Keratinocyte (primary cell): ENCODE measurements around the gene C2orf81. TPM values are rescaled to one million over a fixed set of nuclear protein-coding genes. Genes with fewer than 3 reads are reported as not detected.

Experiments used
- DNase-seq: peaks from one replicate; pipeline ENCODE4 v3.0.0-alpha.2; 2011; ENCODE audit warnings: low read depth, missing footprints, low spot score
- FAIRE-seq: peaks from 2 replicates; lab custom pipeline; 2011; peaks lifted over from hg19 to GRCh38; lab: Jason Lieb, UNC
- H2AFZ ChIP-seq: 2 replicates; pipeline ENCODE4 v1.6.0; 2012; ENCODE audit warnings: low read length, control low read depth, inconsistent platforms; ENCODE audit not compliant: control insufficient read depth
- H3K27ac ChIP-seq: 2 replicates; pipeline ENCODE4 v1.5.1; 2011; ENCODE audit warnings: low read length; ENCODE audit not compliant: control insufficient read depth, insufficient read depth
- H3K27me3 ChIP-seq: 3 replicates; pipeline ENCODE4 v1.6.0; 2011; ENCODE audit warnings: low read length; ENCODE audit not compliant: control insufficient read depth, insufficient read depth; ENCODE audit errors: extremely low read depth
- H3K36me3 ChIP-seq, 2 experiments: 2 replicates in 1 of 2; 3 replicates in 1 of 2; pipeline ENCODE4 v1.5.1; 2011; ENCODE audit warnings: low read length in 2 of 2, mild to moderate bottlenecking in 1 of 2; ENCODE audit not compliant: control insufficient read depth in 2 of 2, insufficient read depth in 2 of 2; ENCODE audit errors: extremely low read depth in 1 of 2
- H3K4me1 ChIP-seq: 3 replicates; pipeline ENCODE4 v1.5.1; 2011; ENCODE audit warnings: low read length; ENCODE audit not compliant: control insufficient read depth, insufficient read depth; ENCODE audit errors: extremely low read depth
- H3K4me2 ChIP-seq: 3 replicates; pipeline ENCODE4 v1.6.0; 2011; ENCODE audit warnings: low read depth, low read length; ENCODE audit not compliant: control insufficient read depth, insufficient read depth; ENCODE audit errors: extremely low read depth
- H3K4me3 ChIP-seq, 3 experiments: fragments of 200-600 bp in 1 of 3; sonication (generic) in 1 of 3; 2 replicates in 2 of 3; 3 replicates in 1 of 3; pipeline ENCODE4 v1.5.1; 2011 to 2016; ENCODE audit warnings: low read length in 3 of 3, mild to moderate bottlenecking in 3 of 3, control low read depth in 2 of 3, inconsistent platforms in 1 of 3, low read depth in 1 of 3, mixed read lengths in 1 of 3, mixed run types in 1 of 3, moderate library complexity in 1 of 3; ENCODE audit not compliant: control insufficient read depth in 2 of 3, insufficient read depth in 2 of 3; ENCODE audit errors: extremely low read depth in 1 of 3
- H3K79me2 ChIP-seq: 2 replicates; pipeline ENCODE4 v1.6.0; 2012; ENCODE audit warnings: low read length; ENCODE audit not compliant: control insufficient read depth, insufficient read depth
- H3K9ac ChIP-seq: 3 replicates; pipeline ENCODE4 v1.6.0; 2011; ENCODE audit warnings: low read length; ENCODE audit not compliant: control insufficient read depth, insufficient read depth; ENCODE audit errors: extremely low read depth
- H3K9me1 ChIP-seq: 3 replicates; pipeline ENCODE4 v1.6.0; 2011; ENCODE audit warnings: low read length; ENCODE audit not compliant: control insufficient read depth, insufficient read depth; ENCODE audit errors: extremely low read depth
- H3K9me3 ChIP-seq: 2 replicates; pipeline ENCODE4 v1.5.1; 2012; ENCODE audit warnings: low read depth, low read length; ENCODE audit not compliant: control insufficient read depth
- H4K20me1 ChIP-seq: 3 replicates; pipeline ENCODE4 v1.6.0; 2011; ENCODE audit warnings: low read length; ENCODE audit not compliant: control insufficient read depth, insufficient read depth; ENCODE audit errors: extremely low read depth
- EZH2 ChIP-seq: IDR thresholded peaks from one replicate; pipeline ENCODE4 v1.6.1; 2012; ENCODE audit warnings: inconsistent platforms, mild to moderate bottlenecking, low read length, moderate library complexity
- dilution Hi-C: fragments of 300-500 bp; cut with MboI; formaldehyde crosslinking; loops from one replicate; pipeline ENCODE4 v1.7.0; 2020; ENCODE audit warnings: low sequenced_read_pairs; ENCODE audit not compliant: extremely low pct_ligation_motif_present
- polyA plus RNA-seq, 5 experiments: library from polyadenylated mRNA; depleted of rRNA in 3 of 5; stranded (reverse) in 3 of 5; stranded (forward) in 1 of 5; unstranded in 1 of 5; fragments of >200 nt; gene quantifications; 1 replicate in 1 of 5; 2 replicates in 3 of 5; 3 replicates in 1 of 5; pipeline versions ENCODE4 v1.2.1 to v1.2.3, GENCODE V29; 2011 to 2012; ENCODE audit warnings: missing spikeins in 2 of 5, low read depth in 1 of 5, low replicate concordance in 1 of 5
- TF ChIP-seq, protein P1 (sequence below), 3 experiments: IDR thresholded peaks in 1 of 3; conservative IDR thresholded peaks in 1 of 3; optimal IDR thresholded peaks in 1 of 3; 2 replicates in 2 of 3; 3 replicates in 1 of 3; pipeline versions ENCODE3 to v1.5.1; 2011; ENCODE audit warnings: low read length in 3 of 3, mild to moderate bottlenecking in 3 of 3, moderate library complexity in 2 of 3, control low read depth in 1 of 3, inconsistent platforms in 1 of 3; ENCODE audit not compliant: insufficient read depth in 2 of 3; ENCODE audit errors: extremely low read depth in 1 of 3

Gene C2orf81
- polyA plus RNA-seq, 1 donor (not counting 4 experiments of a cell fraction or from before 2014, with no cell fraction given) = 0.58 TPM

DNA sequence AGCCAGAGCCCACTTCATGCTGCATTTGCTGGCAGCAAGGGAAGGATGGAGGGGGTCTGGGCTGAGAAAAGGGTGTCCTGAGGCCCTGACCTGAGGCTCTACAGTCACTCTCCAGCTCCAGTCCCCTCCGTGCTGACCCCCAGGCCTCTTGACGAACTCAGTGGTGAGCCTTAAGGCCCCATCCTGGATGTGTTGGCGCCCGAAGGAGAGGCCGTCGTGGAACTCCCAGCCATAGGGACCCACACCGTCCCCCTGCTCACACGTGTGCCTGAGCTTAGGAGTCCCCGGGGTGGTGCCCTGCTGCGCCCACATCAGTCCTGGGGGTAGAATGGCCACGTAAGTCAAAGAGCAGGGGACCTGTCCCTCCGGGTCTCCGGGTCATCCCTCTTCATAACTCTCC lies 43.0 kb upstream of the C2orf81 start:
- H4K20me1 ChIP-seq = no peaks in the 10 kb centered on the region
- H3K9me1 ChIP-seq = no peaks in the 10 kb centered on the region
- TF ChIP-seq EZH2 = no peak
- TF ChIP-seq, protein P1, sequence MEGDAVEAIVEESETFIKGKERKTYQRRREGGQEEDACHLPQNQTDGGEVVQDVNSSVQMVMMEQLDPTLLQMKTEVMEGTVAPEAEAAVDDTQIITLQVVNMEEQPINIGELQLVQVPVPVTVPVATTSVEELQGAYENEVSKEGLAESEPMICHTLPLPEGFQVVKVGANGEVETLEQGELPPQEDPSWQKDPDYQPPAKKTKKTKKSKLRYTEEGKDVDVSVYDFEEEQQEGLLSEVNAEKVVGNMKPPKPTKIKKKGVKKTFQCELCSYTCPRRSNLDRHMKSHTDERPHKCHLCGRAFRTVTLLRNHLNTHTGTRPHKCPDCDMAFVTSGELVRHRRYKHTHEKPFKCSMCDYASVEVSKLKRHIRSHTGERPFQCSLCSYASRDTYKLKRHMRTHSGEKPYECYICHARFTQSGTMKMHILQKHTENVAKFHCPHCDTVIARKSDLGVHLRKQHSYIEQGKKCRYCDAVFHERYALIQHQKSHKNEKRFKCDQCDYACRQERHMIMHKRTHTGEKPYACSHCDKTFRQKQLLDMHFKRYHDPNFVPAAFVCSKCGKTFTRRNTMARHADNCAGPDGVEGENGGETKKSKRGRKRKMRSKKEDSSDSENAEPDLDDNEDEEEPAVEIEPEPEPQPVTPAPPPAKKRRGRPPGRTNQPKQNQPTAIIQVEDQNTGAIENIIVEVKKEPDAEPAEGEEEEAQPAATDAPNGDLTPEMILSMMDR (optimal IDR thresholded peaks at IDR 0.05 in 1 of 3, IDR thresholded peaks at IDR 0.05 in 1 of 3, conservative IDR thresholded peaks at IDR 0.05 in 1 of 3; ENCODE audit: extremely low read depth in 1 of 3, insufficient read depth in 2 of 3, low read length in 3 of 3) = no peak
- dilution Hi-C loops = no loop called here
- H3K27ac ChIP-seq = peak overlapping the region; percentile 87
- no peak for DNase-seq
- peaks cover 12 to 25% of the 10 kb centered on the region in 2 experiments for H3K36me3 ChIP-seq
- peaks cover 24% of the 10 kb centered on the region for H3K79me2 ChIP-seq
- H3K4me2 ChIP-seq = peak overlapping the region; percentile 95
- H2AFZ ChIP-seq = peak overlapping the region; percentile 12
- peak overlapping the region; percentile 89 to 96 (median 91) for H3K4me3 ChIP-seq
- H3K9me3 ChIP-seq = no peaks in the 10 kb centered on the region
- H3K27me3 ChIP-seq = no peaks in the 10 kb centered on the region
- no peak for FAIRE-seq
- peak overlapping the region; percentile 89 for H3K9ac ChIP-seq
- H3K4me1 ChIP-seq = no peaks in the 10 kb centered on the region

DNA sequence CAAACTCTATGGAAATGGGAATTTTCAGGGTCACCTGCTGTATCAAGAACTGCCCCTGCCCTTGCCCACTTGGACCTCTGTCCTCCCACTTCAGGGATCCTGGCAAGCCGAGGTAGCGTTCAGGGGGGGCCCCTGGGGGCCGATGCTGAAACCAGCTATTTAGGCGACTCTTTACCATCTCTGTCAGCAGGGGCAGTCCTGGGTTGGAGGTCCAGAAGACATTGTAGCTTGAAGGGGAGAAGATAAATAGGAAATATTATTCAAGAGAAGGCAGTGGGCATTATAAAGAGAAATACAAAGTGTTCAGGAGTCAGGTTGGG lies 41.3 kb upstream of the C2orf81 start:
- no peak for DNase-seq
- Histone ChIP-seq H3K27ac (no peak overlapping the region), H3K79me2 (peaks cover 26% of the 10 kb centered on the region), H3K27me3 (no peaks in the 10 kb centered on the region), H3K4me1 (no peaks in the 10 kb centered on the region), H2AFZ (no peak overlapping the region), H3K9me1 (no peaks in the 10 kb centered on the region), H3K4me2 (no peak overlapping the region), H3K9ac (no peak overlapping the region), H4K20me1 (no peaks in the 10 kb centered on the region), H3K4me3 (no peak overlapping the region), H3K36me3 (peaks cover 12 to 25% of the 10 kb centered on the region in 2 experiments), H3K9me3 (no peaks in the 10 kb centered on the region)
- no peak for FAIRE-seq
- TF ChIP-seq, protein P1 (optimal IDR thresholded peaks at IDR 0.05 in 1 of 3, IDR thresholded peaks at IDR 0.05 in 1 of 3, conservative IDR thresholded peaks at IDR 0.05 in 1 of 3; ENCODE audit: extremely low read depth in 1 of 3, insufficient read depth in 2 of 3, low read length in 3 of 3) = no peak
- TF ChIP-seq EZH2 = no peak
- dilution Hi-C loops = no loop called here
